ENCODE measurements around the gene IFI30.
A peak's percentile ranks its signal among the peaks of the same experiment; 100 is the strongest.

The IFI30 gene

GRCh38 chr19:18171605-18172327 lies 1.8 kb upstream of the IFI30 start:
- no peak for DNase-seq

GRCh38 chr19:18172331-18173053 lies 1.1 kb upstream of the IFI30 start:
- no peak for DNase-seq

- DNase-seq: no peak
Measured at GRCh38 chr19:18173054-18173571, 500 bp upstream of the IFI30 start.

GRCh38 chr19:18174983-18175382 lies 1.4 kb downstream of the IFI30 start:
- DNase-seq: no peak

GRCh38 chr19:18176367-18177310 lies 3.0 kb downstream of the IFI30 start:
- DNase-seq: no peak

GRCh38 chr19:18179957-18180356 lies 6.3 kb downstream of the IFI30 start:
- DNase-seq: no peak

- no peak for DNase-seq
Measured at GRCh38 chr19:18183529-18183928, 9.9 kb downstream of the IFI30 start.

GRCh38 chr19:18185538-18185937 lies 11.9 kb downstream of the IFI30 start:
- no peak for DNase-seq

GRCh38 chr19:18190278-18190677 lies 16.7 kb downstream of the IFI30 start:
- DNase-seq: no peak

- no peak for DNase-seq
Measured at GRCh38 chr19:18191640-18192062, 18.0 kb downstream of the IFI30 start.

GRCh38 chr19:18192673-18193387 lies 19.2 kb downstream of the IFI30 start, which contains the start of gene MPV17L2:
Gene MPV17L2, plus strand, starts transcription at chr19:18193218. Its CDS starts 64 bp downstream, at chr19:18193282.
- peak; percentile 98 to 100 (median 99) for DNase-seq

- DNase-seq: peak in 2 of 3 experiments; percentile 51 to 56
Measured at GRCh38 chr19:18193388-18194180, 20.0 kb downstream of the IFI30 start.

- DNase-seq: no peak
Measured at GRCh38 chr19:18194181-18194530, 20.5 kb downstream of the IFI30 start.

- no peak for DNase-seq
Measured at GRCh38 chr19:18194554-18195238, 21.1 kb downstream of the IFI30 start.

- DNase-seq: no peak
Measured at GRCh38 chr19:18196511-18196845, 22.9 kb downstream of the IFI30 start.

- no peak for DNase-seq
Measured at GRCh38 chr19:18197306-18197705, 23.7 kb downstream of the IFI30 start.

- DNase-seq: no peak
Measured at GRCh38 chr19:18197941-18198340, 24.3 kb downstream of the IFI30 start.

GRCh38 chr19:18198374-18198773 lies 24.8 kb downstream of the IFI30 start:
- no peak for DNase-seq

GRCh38 chr19:18202397-18202777 lies 28.8 kb downstream of the IFI30 start:
- DNase-seq: no peak

- peak in 2 of 3 experiments; percentile 66 to 70 for DNase-seq
Measured at GRCh38 chr19:18202778-18203407, 29.3 kb downstream of the IFI30 start.
